ENCODE results near the gene PAX5.

PAX5 gene

DNA sequence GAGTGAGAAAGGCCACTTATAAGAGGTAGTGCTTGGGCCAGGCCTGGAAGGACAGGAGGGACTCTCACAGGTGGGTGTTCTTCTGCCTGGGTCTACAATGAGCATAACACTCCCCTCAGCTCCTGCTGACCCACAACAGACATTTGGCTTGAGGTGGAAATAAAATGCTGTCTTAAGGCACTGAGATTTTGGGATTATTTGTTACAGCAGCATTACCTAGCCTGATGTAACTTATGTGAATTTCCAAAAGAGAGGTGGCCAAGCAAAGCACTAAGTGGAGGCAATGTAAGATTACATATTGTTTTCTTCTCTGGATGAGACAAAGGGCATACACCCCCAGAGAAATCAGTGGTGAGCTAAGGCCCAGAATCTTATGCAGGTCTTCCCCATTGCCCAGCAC lies 221.5 kb downstream of the PAX5 start:
- DNase-seq (ENCODE audit: low read depth, low spot score): no peak

DNA sequence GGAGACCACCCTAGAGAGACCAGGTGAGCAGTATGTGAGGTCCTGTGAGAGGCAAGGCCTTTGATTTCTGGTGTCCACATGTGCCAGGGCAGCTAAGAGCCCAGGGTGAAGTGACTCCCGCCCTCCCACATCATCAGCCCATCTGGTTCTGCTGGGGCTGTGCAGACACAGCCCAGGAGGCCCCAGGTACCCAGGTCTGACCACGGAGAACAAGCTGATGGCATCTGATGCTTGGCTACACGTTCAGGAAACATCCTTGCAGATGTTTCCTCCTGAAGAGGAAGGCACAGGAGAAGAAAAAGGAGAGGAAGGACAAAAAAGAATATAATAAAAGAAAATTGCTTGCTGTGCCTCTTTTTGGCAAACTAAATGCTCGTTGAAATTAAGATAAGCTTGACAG lies 225.8 kb downstream of the PAX5 start:
- DNase-seq (ENCODE audit: low read depth, low spot score): no peak

DNA sequence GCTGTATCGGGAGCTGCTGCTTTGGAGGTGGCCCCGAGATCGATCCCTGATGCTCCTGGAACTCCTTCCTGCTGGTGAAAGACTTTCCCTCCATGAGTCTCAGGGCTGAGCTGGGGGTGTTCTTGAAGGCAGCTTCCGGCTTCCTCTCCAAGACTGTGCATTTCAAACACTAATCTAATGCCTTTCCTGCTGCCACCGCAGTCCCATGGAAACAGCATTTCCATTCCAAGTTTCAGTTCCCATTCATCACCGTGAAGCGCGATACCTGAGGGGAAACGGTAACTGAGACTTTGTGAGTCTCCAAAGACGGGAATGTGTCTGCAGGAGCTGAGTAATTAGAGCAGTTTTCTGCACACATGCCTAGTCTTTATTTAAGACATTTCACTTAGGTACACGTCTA lies 230.1 kb downstream of the PAX5 start:
- DNase-seq (ENCODE audit: low read depth, low spot score): no peak

GRCh38 chr9:36802201-36802920 lies 231.7 kb downstream of the PAX5 start:
- DNase-seq (ENCODE audit: low read depth, low spot score): no peak

DNA sequence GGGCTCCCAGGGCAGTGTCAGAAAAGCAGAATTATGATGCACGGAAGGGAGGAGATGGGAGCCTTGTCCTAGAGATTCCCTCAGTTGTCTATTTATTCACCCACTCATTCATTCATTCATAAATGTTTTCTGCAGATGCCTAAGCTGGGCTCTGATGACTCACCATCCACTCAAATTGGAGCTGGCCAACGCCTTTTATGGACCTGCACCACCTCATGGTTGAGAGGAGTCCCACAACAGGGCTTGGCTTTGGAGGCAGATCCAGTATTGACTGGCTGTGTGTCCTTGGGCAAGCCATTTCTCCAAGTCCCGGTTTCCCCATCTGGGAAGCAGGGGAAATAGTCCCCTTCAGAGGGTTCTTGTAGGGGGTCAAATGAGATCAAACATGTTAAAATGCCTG lies 233.6 kb downstream of the PAX5 start:
- no peak for DNase-seq (ENCODE audit: low read depth, low spot score)

- no peak for DNase-seq (ENCODE audit: low read depth, low spot score)
These were observed 235.6 kb downstream of the PAX5 start for GRCh38 chr9:36798350-36799065.

GRCh38 chr9:36797471-36798220 lies 236.4 kb downstream of the PAX5 start:
- DNase-seq (ENCODE audit: low read depth, low spot score): no peak

GRCh38 chr9:36796671-36797419 lies 237.2 kb downstream of the PAX5 start:
- no peak for DNase-seq (ENCODE audit: low read depth, low spot score)

DNA sequence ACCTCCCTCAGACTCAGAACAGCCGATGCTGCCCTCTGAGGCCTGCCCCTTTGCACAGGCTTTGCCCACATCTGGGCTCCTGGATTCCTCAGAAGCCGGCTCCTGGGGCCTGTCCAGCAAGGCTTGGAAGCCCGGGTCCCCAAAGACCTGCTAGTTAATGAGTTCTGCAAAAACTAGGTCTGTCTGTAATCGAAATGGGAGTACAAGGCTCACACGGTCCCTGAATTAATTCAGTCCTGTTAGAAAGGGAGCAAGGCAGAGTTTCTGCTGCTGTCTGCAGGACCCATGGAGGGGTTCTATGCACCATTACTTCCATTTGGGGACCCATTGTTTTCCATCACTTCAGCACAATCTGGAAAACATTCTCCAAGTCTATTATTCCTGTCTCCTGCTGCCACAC lies 239.6 kb downstream of the PAX5 start:
- DNase-seq (ENCODE audit: low read depth, low spot score): no peak

GRCh38 chr9:36793277-36793676 lies 240.8 kb downstream of the PAX5 start:
- no peak for DNase-seq (ENCODE audit: low read depth, low spot score)

DNA sequence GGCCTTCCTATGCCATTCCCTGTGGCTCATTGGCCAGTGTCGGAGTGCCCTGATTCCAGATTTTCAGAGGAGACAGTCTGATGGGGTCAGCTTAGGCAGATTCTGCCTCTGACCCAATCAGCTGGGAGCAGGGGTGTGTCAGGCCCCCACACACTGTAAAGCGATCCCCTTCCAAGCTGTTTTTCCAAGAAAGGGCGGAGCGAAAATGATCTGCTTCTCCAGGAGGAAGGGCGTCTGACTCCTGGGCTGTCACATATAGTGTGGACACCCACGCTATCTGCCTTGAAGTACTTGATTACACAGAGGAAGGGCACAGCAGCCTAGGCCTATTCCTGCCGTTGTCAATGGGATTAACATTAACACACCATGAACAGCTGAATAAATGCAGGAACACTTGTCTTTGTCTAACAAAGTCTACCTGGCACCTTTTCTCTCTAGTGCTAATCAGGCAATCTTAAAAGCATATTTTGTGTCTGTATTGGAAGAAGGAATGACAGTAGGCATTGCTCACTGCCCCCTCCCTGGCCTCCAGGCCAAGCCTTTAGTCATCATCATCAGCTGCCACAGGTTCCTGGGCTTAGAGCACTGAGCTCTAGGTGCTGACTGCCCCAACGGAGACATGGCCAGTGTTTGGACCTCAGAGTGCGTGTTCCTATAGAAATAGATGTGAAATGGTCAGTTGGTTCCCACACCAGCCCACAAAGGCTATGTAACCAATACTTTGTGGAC lies 242.7 kb downstream of the PAX5 start:
- DNase-seq (ENCODE audit: low read depth, low spot score): no peak

GRCh38 chr9:36789886-36790285 lies 244.2 kb downstream of the PAX5 start:
- no peak for DNase-seq (ENCODE audit: low read depth, low spot score)

DNA sequence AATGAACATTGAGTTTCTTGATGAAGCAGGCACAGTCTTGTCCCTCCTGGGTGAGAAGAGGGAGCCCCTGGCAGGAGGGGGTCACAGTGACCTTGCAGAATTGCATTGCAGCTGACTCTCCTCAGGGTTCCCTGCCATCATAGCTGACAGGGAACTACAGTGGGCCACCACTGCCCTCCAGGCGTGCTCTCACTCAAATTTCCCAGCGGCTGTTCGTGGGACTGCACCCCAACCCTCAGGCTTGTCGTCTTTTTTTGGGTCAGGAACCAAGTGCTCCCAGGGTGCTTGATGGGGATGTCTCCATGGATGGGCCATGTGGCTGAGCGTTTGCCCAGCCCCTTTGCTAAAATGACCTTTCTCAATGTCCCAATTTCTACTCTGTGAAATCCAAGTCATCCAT lies 245.5 kb downstream of the PAX5 start:
- DNase-seq (ENCODE audit: low read depth, low spot score): no peak

- DNase-seq (ENCODE audit: low read depth, low spot score): no peak
These were observed 246.4 kb downstream of the PAX5 start for GRCh38 chr9:36787709-36788108.

Data from activated naive CD8-positive, alpha-beta T cell treated with anti-CD3 and anti-CD28 coated beads, Interleukin-2, amount 50 U/mL, for 16 hours (primary cell).